COR-L47 (cell line): ENCODE results near the gene ACCSL.

Experiments used
- DNase-seq: peaks from one replicate; lab custom pipeline; 2025; lab: John Stamatoyannopoulos, UW

The ACCSL gene

DNA sequence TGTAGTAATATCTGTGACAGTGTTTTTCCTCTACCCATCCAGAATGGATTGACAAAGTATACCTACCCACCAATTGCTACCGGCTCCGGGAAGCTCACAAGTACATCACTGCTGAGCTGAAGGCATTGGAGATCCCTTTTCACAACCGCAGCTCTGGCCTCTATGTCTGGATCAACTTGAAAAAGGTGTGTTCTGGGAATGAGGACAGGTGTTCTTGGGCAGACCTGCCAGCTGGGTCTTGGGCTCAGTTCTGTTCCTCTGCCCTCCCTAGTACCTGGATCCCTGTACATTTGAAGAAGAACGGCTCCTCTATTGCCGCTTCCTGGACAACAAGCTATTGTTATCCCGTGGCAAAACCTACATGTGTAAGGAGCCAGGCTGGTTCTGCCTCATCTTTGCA is 10.5 kb downstream of the ACCSL start:
- no peak for DNase-seq

GRCh38 chr11:44065161-44065661 is 17.4 kb downstream of the ACCSL start:
- no peak for DNase-seq

DNA sequence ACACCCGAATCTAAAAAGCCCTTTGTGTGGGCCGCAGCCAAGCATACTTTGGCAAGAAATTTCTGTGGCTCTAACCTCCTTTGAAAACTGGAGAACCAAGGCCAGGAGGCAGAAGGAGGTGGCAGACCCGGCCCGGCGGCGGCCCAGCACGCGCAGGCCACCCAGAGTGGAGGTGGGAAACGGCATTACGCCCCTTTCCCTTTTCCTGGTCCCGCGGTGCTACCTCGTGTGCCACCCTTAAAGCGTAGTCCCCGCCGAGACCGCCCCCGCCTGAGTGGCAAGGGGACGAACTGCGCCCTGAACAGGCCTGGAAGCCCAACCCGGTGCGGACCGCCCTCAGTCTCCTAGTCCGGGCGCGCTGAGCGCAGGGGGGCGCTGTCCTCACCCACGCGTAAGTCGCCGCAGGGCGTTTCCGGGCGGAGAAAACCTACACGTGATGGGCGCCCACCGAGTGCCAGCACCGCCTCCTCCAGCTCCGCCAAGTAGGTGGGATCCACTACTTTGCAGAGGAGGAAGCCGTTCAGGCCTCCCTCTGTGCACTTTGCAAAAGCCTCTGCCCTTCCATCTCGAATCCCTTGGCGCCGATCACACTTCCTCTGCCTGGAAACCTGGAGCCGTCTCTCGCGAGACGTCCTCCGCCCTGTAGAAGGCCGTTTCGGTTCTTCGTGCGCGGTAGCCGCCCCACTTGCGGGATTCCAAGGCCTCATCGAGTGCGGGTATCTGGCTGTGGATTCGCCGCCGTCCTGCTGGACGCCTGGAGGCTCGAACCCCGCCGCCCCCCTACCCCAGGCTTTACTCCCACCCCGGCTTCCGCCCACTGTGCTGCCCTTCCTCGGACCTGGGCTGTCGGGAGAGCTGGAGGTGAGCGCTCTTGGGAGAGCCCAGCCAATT is 18.3 kb downstream of the ACCSL start, which contains the start of gene ACCS:
Gene ACCS (plus strand): TSS at position 430 of the 891 bp plus-strand sequence. CDS start 1,358 bp downstream, outside the sequence.
- DNase-seq: peak; percentile 90

- DNase-seq: peak; percentile 27
Observed at GRCh38 chr11:44066732-44067141, 19.0 kb downstream of the ACCSL start.

DNA sequence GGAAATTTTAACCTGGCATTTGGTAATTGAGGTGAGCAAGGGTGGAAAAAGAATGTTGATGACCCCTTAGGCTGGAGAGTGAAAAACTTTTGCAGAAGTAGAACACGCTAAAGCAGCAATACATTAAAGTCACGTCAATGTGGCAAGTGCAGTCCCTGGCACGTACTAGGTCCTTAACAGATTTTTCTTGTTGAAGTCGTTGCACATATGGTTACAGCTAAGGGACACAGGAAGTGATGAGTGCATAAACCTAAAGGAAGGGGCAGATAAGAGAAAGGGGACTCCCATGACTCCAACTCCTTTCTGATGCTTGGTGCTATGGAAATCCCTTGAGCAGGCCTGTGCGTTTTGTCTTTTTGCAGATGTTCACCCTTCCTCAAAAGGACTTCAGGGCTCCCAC is 19.5 kb downstream of the ACCSL start:
- no peak for DNase-seq

DNA sequence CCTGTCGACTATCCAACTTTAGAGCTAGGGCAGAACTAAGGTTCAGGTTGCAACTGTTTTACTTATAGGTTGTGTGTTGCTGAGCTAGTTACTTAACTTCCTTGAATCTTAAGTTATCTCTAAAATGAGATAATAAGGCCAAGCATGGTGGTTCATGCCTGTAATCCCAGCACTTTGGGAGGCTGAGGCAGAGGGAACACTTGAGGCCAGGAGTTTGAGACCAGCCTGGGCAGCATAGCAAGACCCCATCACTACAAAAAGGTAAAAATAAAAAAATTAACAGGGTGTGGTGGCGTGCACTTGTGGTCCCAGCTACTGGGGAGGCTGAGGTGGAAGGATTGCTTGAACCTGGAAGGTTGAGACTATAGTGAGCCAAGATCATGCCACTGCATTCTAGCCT is 20.4 kb downstream of the ACCSL start:
- DNase-seq: no peak

- no peak for DNase-seq
Observed at GRCh38 chr11:44071157-44071556, 23.4 kb downstream of the ACCSL start.

- no peak for DNase-seq
Observed at GRCh38 chr11:44072757-44073658, 25.2 kb downstream of the ACCSL start.

- DNase-seq: no peak
Observed at GRCh38 chr11:44078794-44079193, 31.0 kb downstream of the ACCSL start.

- no peak for DNase-seq
Observed at GRCh38 chr11:44079376-44079775, 31.6 kb downstream of the ACCSL start.

GRCh38 chr11:44080951-44081350 is 33.2 kb downstream of the ACCSL start:
- no peak for DNase-seq

- no peak for DNase-seq
Observed at GRCh38 chr11:44082645-44083044, 34.9 kb downstream of the ACCSL start.

DNA sequence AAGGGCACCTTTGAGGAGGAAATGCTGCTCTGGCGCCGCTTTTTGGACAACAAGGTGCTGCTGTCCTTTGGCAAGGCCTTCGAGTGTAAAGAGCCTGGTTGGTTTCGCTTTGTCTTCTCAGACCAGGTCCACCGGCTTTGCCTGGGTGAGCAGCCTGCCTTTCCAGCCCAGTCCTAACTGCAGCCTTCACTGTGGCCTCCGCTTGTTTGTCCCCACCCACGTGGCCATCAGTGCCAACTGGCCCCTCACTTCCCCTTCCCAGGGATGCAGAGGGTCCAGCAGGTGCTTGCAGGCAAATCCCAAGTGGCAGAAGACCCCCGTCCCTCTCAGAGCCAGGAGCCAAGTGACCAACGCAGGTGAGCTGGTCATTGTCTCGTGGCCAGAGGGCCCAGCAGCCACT is 35.7 kb downstream of the ACCSL start:
- DNase-seq: no peak

- DNase-seq: no peak
Observed at GRCh38 chr11:44083906-44084305, 36.1 kb downstream of the ACCSL start.

DNA sequence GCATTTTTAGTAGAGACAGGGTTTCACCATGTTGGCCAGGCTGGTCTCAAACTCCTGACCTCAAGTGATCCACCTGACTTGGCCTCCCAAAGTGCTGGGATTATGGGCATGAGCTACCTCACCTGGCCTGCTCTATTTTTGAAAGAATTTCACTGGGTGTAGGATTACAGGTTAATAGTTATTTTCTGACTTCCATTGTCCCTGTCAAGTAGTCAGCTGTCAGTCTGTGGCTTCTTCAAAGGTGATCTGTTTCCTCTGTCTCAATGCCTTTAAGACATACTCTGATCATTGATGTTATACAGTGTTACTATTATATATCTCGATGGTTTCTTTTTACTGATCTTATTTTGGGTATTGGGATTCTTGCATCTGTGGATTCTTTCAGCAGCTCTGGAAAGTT is 37.5 kb downstream of the ACCSL start:
- no peak for DNase-seq

DNA sequence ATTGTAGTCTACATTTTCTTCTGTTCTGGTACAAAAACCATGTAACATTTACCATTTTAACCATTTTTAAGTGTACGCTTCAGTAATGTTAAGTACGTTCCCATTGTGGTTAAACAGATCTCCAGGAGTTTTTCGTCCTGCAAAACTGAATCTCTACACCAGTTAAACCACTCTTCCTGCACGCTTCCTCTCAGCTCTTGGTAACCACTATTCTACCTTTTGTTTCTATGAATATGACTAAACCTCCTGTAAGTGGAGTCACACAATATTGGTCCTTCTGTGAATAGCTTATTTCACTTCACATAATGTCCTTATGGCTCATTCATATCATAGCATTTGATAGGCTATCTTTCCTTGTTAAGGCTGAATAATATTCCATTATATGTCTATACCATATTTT is 40.6 kb downstream of the ACCSL start:
- DNase-seq: no peak

DNA sequence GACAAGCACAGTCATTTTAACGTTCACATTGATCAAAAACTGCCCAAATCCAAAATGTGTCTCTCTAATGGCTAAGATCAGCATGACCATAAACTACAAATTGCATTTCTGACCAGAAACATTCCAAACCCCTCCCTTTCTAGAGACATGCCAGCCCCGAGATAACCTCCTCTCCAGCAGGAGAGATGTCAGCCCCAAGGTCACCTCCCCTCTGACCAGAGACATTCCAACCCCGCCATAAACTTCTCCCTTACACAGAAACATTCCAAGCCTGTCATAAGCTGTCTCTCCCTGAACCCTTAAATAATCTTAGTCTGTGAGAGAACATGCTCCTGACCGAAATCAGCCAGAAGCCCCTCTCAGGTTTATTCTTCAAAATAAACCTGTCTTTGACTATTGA is 41.1 kb downstream of the ACCSL start:
- DNase-seq: no peak

DNA sequence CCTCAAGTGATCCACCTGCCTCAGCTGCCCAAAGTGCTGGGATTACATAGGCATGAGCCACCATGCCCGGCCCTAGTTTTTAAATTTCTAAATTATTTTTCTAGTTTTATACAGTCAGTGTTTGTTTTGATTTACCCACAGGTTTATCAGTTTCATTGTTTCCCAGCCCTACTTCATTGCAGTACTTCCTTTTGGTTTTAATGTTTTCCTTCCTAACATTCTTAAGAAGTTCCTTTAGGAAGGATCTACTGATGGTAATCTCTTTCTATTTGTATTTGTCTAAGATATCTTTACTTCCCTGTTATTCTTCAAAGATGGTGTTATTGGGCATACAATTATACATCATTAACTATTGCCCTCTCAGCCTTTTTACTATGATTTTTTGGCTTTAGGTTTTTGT is 42.8 kb downstream of the ACCSL start:
- DNase-seq: no peak

GRCh38 chr11:44094260-44094868 is 46.6 kb downstream of the ACCSL start:
- peak; percentile 86 for DNase-seq

DNA sequence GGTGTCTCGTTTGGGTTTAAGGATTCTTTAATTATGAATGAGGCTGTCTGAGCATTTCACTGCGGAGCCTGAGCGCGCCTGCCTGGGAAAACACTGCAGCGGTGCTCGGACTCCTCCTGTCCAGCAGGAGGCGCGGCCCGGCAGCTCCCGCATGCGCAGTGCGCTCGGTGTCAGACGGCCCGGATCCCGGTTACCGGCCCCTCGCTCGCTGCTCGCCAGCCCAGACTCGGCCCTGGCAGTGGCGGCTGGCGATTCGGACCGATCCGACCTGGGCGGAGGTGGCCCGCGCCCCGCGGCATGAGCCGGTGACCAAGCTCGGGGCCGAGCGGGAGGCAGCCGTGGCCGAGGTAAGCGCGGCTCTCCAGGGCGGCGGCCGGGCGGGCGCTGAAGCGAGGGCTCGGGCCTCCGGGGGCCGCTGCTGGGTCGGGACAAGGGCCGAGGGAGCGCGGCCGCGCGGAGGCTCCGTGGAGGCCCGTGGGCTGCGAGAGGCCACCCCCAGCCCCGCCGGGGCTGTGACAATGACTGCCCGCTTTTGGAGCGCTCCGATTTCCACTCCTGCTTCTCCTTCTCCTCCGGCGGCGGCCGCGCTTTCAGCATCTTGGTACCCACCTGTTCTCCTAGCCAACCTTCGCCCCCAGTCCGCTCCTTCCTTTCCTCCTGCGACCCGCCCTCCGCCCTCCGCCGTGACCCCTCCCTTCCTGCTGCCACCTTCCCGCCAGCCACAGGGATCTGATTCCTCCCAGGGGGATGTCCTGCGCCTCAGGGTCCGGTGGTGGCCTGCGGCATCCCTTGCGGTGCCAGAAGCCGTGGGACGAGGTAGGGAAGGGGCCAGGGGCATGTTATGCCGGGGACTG is 48.0 kb downstream of the ACCSL start, which contains the start of gene EXT2:
Gene EXT2 (plus strand): TSS at position 173 of the 854 bp plus-strand sequence. CDS start 12,035 bp downstream, outside the sequence.
- DNase-seq: peak; percentile 62
